HepG2 (cell line): ENCODE data around the gene HYOU1. TPM values are rescaled to one million over a fixed set of nuclear protein-coding genes. Genes with fewer than 3 reads are reported as not detected.

Experiments
- ATAD3A ChIP-seq: sonication (generic); formaldehyde crosslinking; IDR thresholded peaks from 2 replicates; pipeline ENCODE4 v1.4.0; 2020; ENCODE audit warnings: missing genetic modification reagents
- BHLHE40 ChIP-seq: IDR thresholded peaks from 2 replicates; pipeline ENCODE4 v1.6.1; 2011; ENCODE audit warnings: low read length, improper control_type of control experiment
- DMAP1 ChIP-seq: IDR thresholded peaks from 2 replicates; pipeline ENCODE4 v1.6.1; 2016
- ETV6 ChIP-seq: sonication (generic); formaldehyde crosslinking; conservative IDR thresholded peaks from 2 replicates; pipeline ENCODE4 v1.4.0; 2020; ENCODE audit warnings: missing genetic modification reagents
- KMT2A ChIP-seq: sonication (generic); formaldehyde crosslinking; IDR thresholded peaks from 2 replicates; pipeline ENCODE4 v1.4.0; 2020; ENCODE audit warnings: missing genetic modification reagents
- MIER3 ChIP-seq: IDR thresholded peaks from 2 replicates; pipeline ENCODE4 v1.6.1; 2016; ENCODE audit warnings: missing compliant biosample characterization, borderline replicate concordance
- RARG ChIP-seq: sonication (generic); formaldehyde crosslinking; IDR thresholded peaks from 2 replicates; pipeline ENCODE4 v1.4.0; 2020; ENCODE audit warnings: low read depth, mild to moderate bottlenecking, missing genetic modification reagents
- RFX1 ChIP-seq: fragments of 450-650 bp; IDR thresholded peaks from 2 replicates; pipeline ENCODE4 v1.6.1; 2017
- SALL1 ChIP-seq: sonication (generic); formaldehyde crosslinking; IDR thresholded peaks from 2 replicates; pipeline ENCODE4 v1.8.0; 2022; ENCODE audit warnings: mild to moderate bottlenecking, missing genetic modification reagents
- TEAD3 ChIP-seq: optimal IDR thresholded peaks from 2 replicates; pipeline ENCODE3; 2016; ENCODE audit warnings: borderline replicate concordance
- ZBTB10 ChIP-seq: sonication (generic); formaldehyde crosslinking; IDR thresholded peaks from 2 replicates; pipeline ENCODE4 v1.4.0; 2020; ENCODE audit warnings: missing genetic modification reagents, borderline replicate concordance
- ZMYM2 ChIP-seq: sonication (generic); formaldehyde crosslinking; IDR thresholded peaks from 2 replicates; pipeline ENCODE4 v1.8.0; 2022; ENCODE audit warnings: mild to moderate bottlenecking, missing genetic modification reagents
- ZNF124 ChIP-seq: sonication (generic); formaldehyde crosslinking; IDR thresholded peaks from 2 replicates; pipeline ENCODE4 v1.4.0; 2020; ENCODE audit warnings: missing genetic modification reagents
- ZNF326 ChIP-seq: sonication (generic); formaldehyde crosslinking; IDR thresholded peaks from 2 replicates; pipeline ENCODE4 v1.4.0; 2020; ENCODE audit warnings: missing genetic modification reagents, borderline replicate concordance
- ZNF329 ChIP-seq: sonication (generic); formaldehyde crosslinking; IDR thresholded peaks from 2 replicates; pipeline ENCODE4 v1.9.0; 2021; ENCODE audit warnings: low read depth, mild to moderate bottlenecking, missing genetic modification reagents
- ZNF414 ChIP-seq: sonication (generic); formaldehyde crosslinking; IDR thresholded peaks from 2 replicates; pipeline ENCODE4 v1.5.0; 2020; ENCODE audit warnings: missing genetic modification reagents
- ZNF788 ChIP-seq: sonication (generic); formaldehyde crosslinking; IDR thresholded peaks from 2 replicates; pipeline ENCODE4 v1.5.0; 2020; ENCODE audit warnings: mild to moderate bottlenecking, missing genetic modification reagents, borderline replicate concordance
- polyA plus RNA-seq, 8 experiments: library from polyadenylated mRNA; depleted of rRNA in 3 of 8; stranded (reverse) in 7 of 8; unstranded in 1 of 8; fragments of >200 nt; fragmentation: Illumina TruSeq in 4 of 8; extraction: Trizol in 4 of 8; gene quantifications; 2 replicates each; pipeline versions ENCODE4 v1.2.1 to v1.2.3, GENCODE V29; 2011 to 2016; ENCODE audit warnings: low read depth in 4 of 8, missing spikeins in 1 of 8, mixed read lengths in 1 of 8; ENCODE audit not compliant: insufficient read depth in 1 of 8
- total RNA-seq, 5 experiments: library from RNA; depleted of rRNA; stranded (reverse); fragments of >200 nt; fragmentation: Illumina TruSeq; extraction: Trizol; gene quantifications; 2 replicates each; pipeline ENCODE4 v1.2.3, GENCODE V29; 2016; ENCODE audit warnings: low read depth in 1 of 5
- TF ChIP-seq, protein P1 (sequence below), 2 experiments: sonication (generic) in 1 of 2; formaldehyde crosslinking in 1 of 2; IDR thresholded peaks; 2 replicates each; pipeline versions ENCODE4 v1.4.0 to v1.6.1; 2018 to 2020; ENCODE audit warnings: missing genetic modification reagents in 2 of 2, borderline replicate concordance in 1 of 2, low read depth in 1 of 2, mild to moderate bottlenecking in 1 of 2, missing biosample characterization in 1 of 2
- TF ChIP-seq, protein P2 (sequence below): sonication (generic); formaldehyde crosslinking; IDR thresholded peaks from 2 replicates; pipeline ENCODE4 v1.4.0; 2020; ENCODE audit warnings: mild to moderate bottlenecking, low read depth, missing genetic modification reagents
- TF ChIP-seq, protein P3 (sequence below): sonication (generic); formaldehyde crosslinking; IDR thresholded peaks from 2 replicates; pipeline ENCODE4 v1.5.0; 2020; ENCODE audit warnings: missing genetic modification reagents

HYOU1 gene
- total and polyA plus RNA-seq, 2 of the 13 experiments (the other 11 are each of a cell fraction or from before 2014, with no cell fraction given): 127 to 155 TPM

DNA sequence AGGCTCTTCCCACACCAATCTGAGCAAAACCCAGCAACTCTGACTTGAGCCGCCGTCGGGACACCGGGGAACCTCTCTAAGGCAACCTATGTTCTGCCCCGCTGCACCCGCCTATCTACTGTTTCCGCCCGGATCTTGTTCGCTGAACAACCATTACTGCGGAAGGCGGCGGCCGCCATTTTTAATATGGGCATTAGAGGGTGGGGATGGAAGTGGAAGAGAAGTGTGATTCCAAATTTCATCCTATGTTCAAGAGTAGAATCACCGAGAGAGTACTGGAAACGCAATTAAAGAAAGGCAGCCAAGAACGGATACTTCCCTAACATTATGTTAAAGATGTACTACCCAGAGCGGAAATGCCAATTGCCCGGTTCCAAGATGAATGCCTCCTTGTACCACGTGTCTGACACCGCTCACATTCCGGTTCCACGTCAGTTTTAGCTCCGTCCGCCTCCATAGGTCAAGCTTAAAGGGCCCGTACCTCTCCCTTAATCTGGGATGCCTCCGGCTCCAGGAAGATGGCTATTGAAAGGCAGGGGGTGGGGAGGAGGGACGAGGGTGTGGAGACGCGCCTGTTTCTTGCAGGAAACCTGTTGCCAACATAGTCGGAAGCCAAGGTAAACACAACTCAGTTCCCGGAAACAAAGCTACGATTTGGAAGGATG lies 44.9 kb upstream of the HYOU1 start, which contains the start of gene DPAGT1 (continued):
- 0 out of 2 replicates have a peak, but pooled peaks have one; percentile 15 for TF ChIP-seq BHLHE40
- no peak for TF ChIP-seq ZNF326
- TF ChIP-seq RARG (CRISPR knock-in tag): no peak
- peak; percentile 83 for TF ChIP-seq TEAD3
- 0 out of 2 replicates have a peak, but pooled peaks have one; percentile 25 for TF ChIP-seq ZBTB10 (CRISPR knock-in tag)
- TF ChIP-seq DMAP1 (CRISPR knock-in tag): peak; percentile 98
- 0 out of 2 replicates have a peak, but pooled peaks have one; percentile 6 for TF ChIP-seq ZNF124
- TF ChIP-seq, protein P1, sequence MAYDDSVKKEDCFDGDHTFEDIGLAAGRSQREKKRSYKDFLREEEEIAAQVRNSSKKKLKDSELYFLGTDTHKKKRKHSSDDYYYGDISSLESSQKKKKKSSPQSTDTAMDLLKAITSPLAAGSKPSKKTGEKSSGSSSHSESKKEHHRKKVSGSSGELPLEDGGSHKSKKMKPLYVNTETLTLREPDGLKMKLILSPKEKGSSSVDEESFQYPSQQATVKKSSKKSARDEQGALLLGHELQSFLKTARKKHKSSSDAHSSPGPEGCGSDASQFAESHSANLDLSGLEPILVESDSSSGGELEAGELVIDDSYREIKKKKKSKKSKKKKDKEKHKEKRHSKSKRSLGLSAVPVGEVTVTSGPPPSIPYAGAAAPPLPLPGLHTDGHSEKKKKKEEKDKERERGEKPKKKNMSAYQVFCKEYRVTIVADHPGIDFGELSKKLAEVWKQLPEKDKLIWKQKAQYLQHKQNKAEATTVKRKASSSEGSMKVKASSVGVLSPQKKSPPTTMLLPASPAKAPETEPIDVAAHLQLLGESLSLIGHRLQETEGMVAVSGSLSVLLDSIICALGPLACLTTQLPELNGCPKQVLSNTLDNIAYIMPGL (CRISPR knock-in tag; IDR thresholded peaks at IDR 0.05; ENCODE audit: borderline replicate concordance in 1 of 2, low read depth in 1 of 2): peak; percentile 72 to 82; a peak in 3 of 4 replicates
- no peak for TF ChIP-seq ZNF329
- TF ChIP-seq ZNF414 (CRISPR knock-in tag): no peak; the same call in 1 of the 2 replicates
- no peak; the same call in 1 of the 2 replicates for TF ChIP-seq ZNF788 (CRISPR knock-in tag)
- TF ChIP-seq MIER3 (CRISPR knock-in tag): peak; percentile 35; the same call in 1 of the 2 replicates
- TF ChIP-seq, protein P2, sequence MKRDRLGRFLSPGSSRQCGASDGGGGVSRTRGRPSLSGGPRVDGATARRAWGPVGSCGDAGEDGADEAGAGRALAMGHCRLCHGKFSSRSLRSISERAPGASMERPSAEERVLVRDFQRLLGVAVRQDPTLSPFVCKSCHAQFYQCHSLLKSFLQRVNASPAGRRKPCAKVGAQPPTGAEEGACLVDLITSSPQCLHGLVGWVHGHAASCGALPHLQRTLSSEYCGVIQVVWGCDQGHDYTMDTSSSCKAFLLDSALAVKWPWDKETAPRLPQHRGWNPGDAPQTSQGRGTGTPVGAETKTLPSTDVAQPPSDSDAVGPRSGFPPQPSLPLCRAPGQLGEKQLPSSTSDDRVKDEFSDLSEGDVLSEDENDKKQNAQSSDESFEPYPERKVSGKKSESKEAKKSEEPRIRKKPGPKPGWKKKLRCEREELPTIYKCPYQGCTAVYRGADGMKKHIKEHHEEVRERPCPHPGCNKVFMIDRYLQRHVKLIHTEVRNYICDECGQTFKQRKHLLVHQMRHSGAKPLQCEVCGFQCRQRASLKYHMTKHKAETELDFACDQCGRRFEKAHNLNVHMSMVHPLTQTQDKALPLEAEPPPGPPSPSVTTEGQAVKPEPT (CRISPR knock-in tag): peak; percentile 43; the same call in 1 of the 2 replicates
- 0 out of 2 replicates have a peak, but pooled peaks have one; percentile 81 for TF ChIP-seq ETV6
- no peak for TF ChIP-seq ZMYM2
- TF ChIP-seq SALL1 (CRISPR knock-in tag): peak; percentile 35; the same call in 1 of the 2 replicates
- peak; percentile 34 for TF ChIP-seq KMT2A
- TF ChIP-seq ATAD3A: no peak
- TF ChIP-seq RFX1: no peak
- TF ChIP-seq, protein P3, sequence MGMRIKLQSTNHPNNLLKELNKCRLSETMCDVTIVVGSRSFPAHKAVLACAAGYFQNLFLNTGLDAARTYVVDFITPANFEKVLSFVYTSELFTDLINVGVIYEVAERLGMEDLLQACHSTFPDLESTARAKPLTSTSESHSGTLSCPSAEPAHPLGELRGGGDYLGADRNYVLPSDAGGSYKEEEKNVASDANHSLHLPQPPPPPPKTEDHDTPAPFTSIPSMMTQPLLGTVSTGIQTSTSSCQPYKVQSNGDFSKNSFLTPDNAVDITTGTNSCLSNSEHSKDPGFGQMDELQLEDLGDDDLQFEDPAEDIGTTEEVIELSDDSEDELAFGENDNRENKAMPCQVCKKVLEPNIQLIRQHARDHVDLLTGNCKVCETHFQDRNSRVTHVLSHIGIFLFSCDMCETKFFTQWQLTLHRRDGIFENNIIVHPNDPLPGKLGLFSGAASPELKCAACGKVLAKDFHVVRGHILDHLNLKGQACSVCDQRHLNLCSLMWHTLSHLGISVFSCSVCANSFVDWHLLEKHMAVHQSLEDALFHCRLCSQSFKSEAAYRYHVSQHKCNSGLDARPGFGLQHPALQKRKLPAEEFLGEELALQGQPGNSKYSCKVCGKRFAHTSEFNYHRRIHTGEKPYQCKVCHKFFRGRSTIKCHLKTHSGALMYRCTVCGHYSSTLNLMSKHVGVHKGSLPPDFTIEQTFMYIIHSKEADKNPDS (CRISPR knock-in tag): no peak
